Peyer's patch (tissue), 4 donors: Measurements from ENCODE around the gene FRMD4A. TPM values are rescaled to one million over a fixed set of nuclear protein-coding genes. Genes with fewer than 3 reads are reported as not detected.

Experiments
- DNase-seq, 3 donors: peaks; one replicate each; pipeline ENCODE4 v3.0.0-alpha.2; 2017 to 2019
- H3K27ac ChIP-seq, 4 donors: fragments of 200-600 bp; sonication (generic); one replicate each; pipeline ENCODE4 v1.5.1; 2016 to 2019
- H3K27me3 ChIP-seq, 2 donors: fragments of 200-600 bp; sonication (generic); one replicate each; pipeline ENCODE4 v1.5.1; 2019
- H3K36me3 ChIP-seq, 3 donors: fragments of 200-600 bp; sonication (generic); one replicate each; pipeline ENCODE4 v1.5.1; 2016 to 2019
- H3K4me1 ChIP-seq, 4 donors: fragments of 200-600 bp; sonication (generic); one replicate each; pipeline ENCODE4 v1.5.1; 2016 to 2019
- H3K4me3 ChIP-seq, 4 donors: fragments of 200-600 bp; sonication (generic); 1 replicate in 3 of 4; 2 replicates in 1 of 4; pipeline ENCODE4 v1.5.1; 2016 to 2019; ENCODE audit warnings: mild to moderate bottlenecking in 1 of 4
- H3K9me3 ChIP-seq, 4 donors: fragments of 200-600 bp; sonication (generic); one replicate each; pipeline ENCODE4 v1.5.1; 2016 to 2019; ENCODE audit warnings: mild to moderate bottlenecking in 1 of 4
- POLR2A ChIP-seq, 2 donors: fragments of 450-650 bp; IDR thresholded peaks; one replicate each; pipeline ENCODE4 v1.5.1; 2017; ENCODE audit warnings: antibody characterized with exemption in 2 of 2, mild to moderate bottlenecking in 2 of 2, moderate library complexity in 2 of 2
- total RNA-seq, 4 donors: library from RNA; depleted of rRNA; stranded (reverse); fragments of >200 nt; gene quantifications; one replicate each; pipeline ENCODE4 v1.1.0, GENCODE V29; 2016
- TF ChIP-seq, protein P1 (sequence below), 6 experiments: fragments of 450-650 bp in 4 of 6; fragments of 200-600 bp in 2 of 6; sonication (generic) in 1 of 6; IDR thresholded peaks; one replicate each; pipeline ENCODE4 v1.5.1; 2017 to 2019; ENCODE audit warnings: antibody characterized with exemption in 6 of 6, mild to moderate bottlenecking in 3 of 6, moderate library complexity in 1 of 6

The FRMD4A gene
- total RNA-seq, 4 donors from 2014 or later, result 3.0 to 47.9 (median 5.9) TPM

DNA sequence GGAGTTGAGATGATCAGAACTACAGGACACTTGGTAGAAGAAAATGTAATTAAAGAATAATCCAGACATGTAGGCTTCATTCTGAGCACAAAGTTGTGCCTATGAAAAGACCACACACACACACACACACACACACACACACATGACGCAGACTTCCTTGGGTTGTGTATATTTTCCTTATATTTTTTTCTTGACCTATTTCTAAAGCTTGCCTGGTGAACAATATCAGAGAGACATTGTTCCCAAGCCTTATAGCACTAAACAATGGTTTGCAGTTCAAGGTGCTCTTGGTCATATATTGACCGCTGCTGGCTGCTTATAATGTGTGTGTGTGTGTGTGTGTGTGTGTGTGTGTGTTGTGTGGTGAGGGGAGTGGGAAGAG is 541.3 kb downstream of the FRMD4A start:
- no peak for DNase-seq
- H3K4me3 ChIP-seq, result no peak overlapping the region
- peaks cover 0 to 13% (median 5%) of the 10 kb centered on the region in 4 donors for H3K4me1 ChIP-seq
- no peaks in the 10 kb centered on the region for H3K9me3 ChIP-seq
- peak overlapping the region in 3 of 4 donors; percentile 5 to 62 (median 48) for H3K27ac ChIP-seq
- no peaks in the 10 kb centered on the region for H3K27me3 ChIP-seq
- no peaks in the 10 kb centered on the region for H3K36me3 ChIP-seq
- no peak for TF ChIP-seq POLR2A (IDR thresholded peaks at IDR 0.05)
- TF ChIP-seq, protein P1, sequence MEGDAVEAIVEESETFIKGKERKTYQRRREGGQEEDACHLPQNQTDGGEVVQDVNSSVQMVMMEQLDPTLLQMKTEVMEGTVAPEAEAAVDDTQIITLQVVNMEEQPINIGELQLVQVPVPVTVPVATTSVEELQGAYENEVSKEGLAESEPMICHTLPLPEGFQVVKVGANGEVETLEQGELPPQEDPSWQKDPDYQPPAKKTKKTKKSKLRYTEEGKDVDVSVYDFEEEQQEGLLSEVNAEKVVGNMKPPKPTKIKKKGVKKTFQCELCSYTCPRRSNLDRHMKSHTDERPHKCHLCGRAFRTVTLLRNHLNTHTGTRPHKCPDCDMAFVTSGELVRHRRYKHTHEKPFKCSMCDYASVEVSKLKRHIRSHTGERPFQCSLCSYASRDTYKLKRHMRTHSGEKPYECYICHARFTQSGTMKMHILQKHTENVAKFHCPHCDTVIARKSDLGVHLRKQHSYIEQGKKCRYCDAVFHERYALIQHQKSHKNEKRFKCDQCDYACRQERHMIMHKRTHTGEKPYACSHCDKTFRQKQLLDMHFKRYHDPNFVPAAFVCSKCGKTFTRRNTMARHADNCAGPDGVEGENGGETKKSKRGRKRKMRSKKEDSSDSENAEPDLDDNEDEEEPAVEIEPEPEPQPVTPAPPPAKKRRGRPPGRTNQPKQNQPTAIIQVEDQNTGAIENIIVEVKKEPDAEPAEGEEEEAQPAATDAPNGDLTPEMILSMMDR (IDR thresholded peaks at IDR 0.05), result no peak

DNA sequence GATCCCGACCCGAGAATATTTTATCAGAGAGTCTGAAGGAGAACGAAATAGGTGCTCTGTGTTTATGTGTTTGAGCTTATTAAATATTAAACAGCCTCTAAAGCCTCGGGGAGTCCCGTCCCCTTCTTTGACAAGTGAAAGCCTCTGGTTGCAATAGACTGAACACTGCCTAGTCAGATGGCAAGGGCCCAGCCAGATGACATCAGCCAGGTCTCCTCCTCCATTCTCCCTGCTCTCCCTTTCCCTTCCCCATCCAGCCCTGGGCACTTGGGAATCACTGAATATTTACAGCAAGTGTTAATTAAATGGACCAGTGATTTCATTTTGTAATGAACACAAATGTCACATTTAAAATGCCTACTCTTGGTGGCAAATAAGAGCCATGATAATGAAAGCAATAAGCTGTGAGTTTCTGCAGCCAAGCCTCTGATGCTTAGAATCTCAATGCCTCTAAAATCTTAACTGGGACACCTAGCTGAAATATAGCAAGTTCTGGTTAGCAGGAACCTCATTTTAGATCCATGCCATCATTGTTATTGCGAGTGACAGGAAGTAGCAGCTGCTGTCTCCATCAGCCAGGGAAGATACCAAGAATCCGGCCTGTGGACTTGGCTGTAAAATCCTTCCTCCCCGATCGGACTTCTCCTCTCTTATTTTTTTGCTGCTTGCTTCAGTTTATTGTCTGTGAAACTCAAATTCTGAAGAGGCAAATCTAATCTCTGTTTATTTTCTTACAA is 541.8 kb downstream of the FRMD4A start:
- Histone ChIP-seq H3K9me3 (no peaks in the 10 kb centered on the region), H3K4me3 (no peak overlapping the region), H3K36me3 (no peaks in the 10 kb centered on the region), H3K27me3 (no peaks in the 10 kb centered on the region), H3K4me1 (peaks cover 0 to 13% (median 5%) of the 10 kb centered on the region in 4 donors), H3K27ac (peak overlapping the region; percentile 30 to 62 (median 50))
- TF ChIP-seq POLR2A (IDR thresholded peaks at IDR 0.05), result no peak
- TF ChIP-seq, protein P1 (IDR thresholded peaks at IDR 0.05), result no peak
- DNase-seq, result peak in 1 of 3 donors; percentile 60

DNA sequence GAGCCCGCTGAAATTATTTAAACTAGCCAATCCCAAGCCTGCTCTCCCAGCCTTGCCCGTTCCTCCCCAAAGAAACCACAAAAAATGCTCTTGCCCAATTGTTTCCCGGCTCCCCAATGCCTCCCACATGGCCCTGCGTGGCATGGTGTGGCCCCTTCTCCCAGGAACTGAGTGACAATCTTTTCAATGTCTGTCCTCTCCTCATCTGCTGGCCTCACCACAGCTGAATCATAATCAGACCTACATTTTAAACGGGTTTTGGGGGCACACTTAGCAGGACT is 542.5 kb downstream of the FRMD4A start:
- no peak for DNase-seq
- Histone ChIP-seq H3K4me1 (peaks cover 0 to 13% (median 5%) of the 10 kb centered on the region in 4 donors), H3K27me3 (no peaks in the 10 kb centered on the region), H3K9me3 (no peaks in the 10 kb centered on the region), H3K4me3 (no peak overlapping the region), H3K36me3 (no peaks in the 10 kb centered on the region), H3K27ac (peak overlapping the region; percentile 30 to 62 (median 50))
- TF ChIP-seq POLR2A (IDR thresholded peaks at IDR 0.05), result no peak
- TF ChIP-seq, protein P1 (IDR thresholded peaks at IDR 0.05), result no peak

DNA sequence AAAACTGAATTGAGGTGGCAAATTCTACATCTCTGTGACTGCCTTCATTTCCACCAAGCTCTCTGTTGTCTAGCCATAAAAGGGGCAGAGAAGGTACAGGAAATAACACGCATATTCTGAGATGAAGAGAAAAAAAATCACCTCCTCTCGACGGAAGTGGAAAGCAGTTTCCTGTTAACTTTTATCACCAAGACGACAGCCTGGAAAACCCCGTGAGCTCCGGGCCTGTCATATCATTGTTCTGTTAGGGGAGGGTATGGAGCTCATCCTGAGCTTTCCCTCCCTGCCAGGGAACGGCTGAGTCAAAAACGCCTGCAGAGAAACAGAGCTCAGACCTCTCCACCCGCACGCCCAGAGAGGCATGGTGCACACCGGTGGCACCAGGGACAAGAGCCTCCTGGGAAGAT is 543.7 kb downstream of the FRMD4A start:
- peaks cover 0 to 13% (median 5%) of the 10 kb centered on the region in 4 donors for H3K4me1 ChIP-seq
- TF ChIP-seq, protein P1 (IDR thresholded peaks at IDR 0.05), result no peak
- TF ChIP-seq POLR2A (IDR thresholded peaks at IDR 0.05), result no peak
- H3K9me3 ChIP-seq, result no peaks in the 10 kb centered on the region
- peak in 2 of 3 donors; percentile 52 to 74 for DNase-seq
- no peaks in the 10 kb centered on the region for H3K27me3 ChIP-seq
- no peaks in the 10 kb centered on the region for H3K36me3 ChIP-seq
- H3K27ac ChIP-seq, result peak overlapping the region; percentile 3 to 77 (median 38)
- peak overlapping the region in 1 of 4 donors; percentile 12 for H3K4me3 ChIP-seq

DNA sequence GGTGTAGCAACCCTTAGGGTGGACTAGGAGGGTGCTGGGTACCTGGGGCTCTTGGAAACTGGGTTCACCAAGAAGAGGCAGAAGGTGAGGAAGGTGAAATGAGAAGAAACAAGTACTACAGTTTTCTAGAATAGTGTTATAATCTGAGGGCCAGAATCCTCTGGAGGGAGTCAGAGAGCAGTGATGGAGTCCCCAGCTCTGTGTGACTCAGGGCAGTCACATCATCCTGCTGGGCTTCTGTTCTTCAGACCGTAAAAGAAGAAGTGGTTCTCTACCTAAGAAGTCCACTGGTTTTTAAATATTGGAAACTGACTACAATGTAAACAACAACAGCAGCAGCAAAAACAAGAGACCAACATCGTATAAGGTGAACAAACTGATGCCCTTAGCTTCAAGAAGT is 546.7 kb downstream of the FRMD4A start:
- no peak overlapping the region for H3K27ac ChIP-seq
- H3K27me3 ChIP-seq, result no peaks in the 10 kb centered on the region
- no peaks in the 10 kb centered on the region for H3K9me3 ChIP-seq
- no peak for TF ChIP-seq POLR2A (IDR thresholded peaks at IDR 0.05)
- TF ChIP-seq, protein P1 (IDR thresholded peaks at IDR 0.05), result no peak
- DNase-seq, result peak in 1 of 3 donors; percentile 54
- no peak overlapping the region for H3K4me3 ChIP-seq
- peaks cover 0 to 13% (median 5%) of the 10 kb centered on the region in 4 donors for H3K4me1 ChIP-seq
- H3K36me3 ChIP-seq, result no peaks in the 10 kb centered on the region
